Measurements from ENCODE around the gene PACS2. TPM values are rescaled to one million over a fixed set of nuclear protein-coding genes. Genes with fewer than 3 reads are reported as not detected.

PACS2 gene
- total RNA-seq, 2 donors from 2014 or later: 117 to 121 TPM

DNA sequence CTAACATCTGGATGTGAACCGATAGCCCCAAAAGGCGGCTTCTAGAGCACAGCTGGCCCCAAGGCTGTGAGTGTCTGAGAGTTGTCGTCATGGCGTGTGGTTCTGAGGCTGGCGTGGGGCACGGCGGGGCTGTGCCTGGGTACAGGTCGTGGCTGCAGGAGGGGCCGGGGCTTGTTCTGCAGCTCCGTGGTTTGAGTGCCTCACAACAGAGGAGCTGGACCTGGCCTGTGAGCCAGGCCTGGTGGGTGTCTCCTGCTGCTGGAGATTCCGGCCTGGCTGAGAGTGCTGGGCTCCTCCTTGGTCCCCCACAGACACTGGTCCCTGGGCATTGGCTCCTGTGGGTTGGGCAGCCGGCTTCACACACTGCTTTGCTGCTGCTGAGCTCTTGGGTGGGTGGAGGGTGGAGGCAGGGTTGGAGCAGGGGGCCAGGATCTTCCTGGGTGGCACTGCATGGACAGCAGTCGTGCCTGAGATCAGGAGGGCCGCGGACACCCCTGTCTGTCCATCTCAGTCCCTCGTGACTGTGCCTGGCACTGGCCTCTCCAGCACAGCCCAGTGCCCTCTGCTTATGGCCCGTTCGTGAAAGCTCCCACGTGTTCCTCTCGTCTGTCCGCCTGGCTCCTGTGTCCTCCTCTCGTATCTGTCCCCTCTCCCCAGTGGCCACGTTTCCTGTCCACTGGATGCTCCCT is 52.0 kb downstream of the PACS2 start:
- Mint-ChIP-seq H3K4me3 (no peak overlapping the region), H3K27ac (no peak overlapping the region), H3K27me3 (ENCODE audit: insufficient read depth) (no peaks in the 10 kb centered on the region), H3K36me3 (ENCODE audit: low read depth) (peaks cover 30% of the 10 kb centered on the region), H3K9me3 (no peaks in the 10 kb centered on the region), H3K4me1 (no peaks in the 10 kb centered on the region)
- Histone ChIP-seq H3K27ac (ENCODE audit: low read depth, low read length) (no peak overlapping the region), H3K36me3 (ENCODE audit: control insufficient read depth, insufficient read depth, low read length) (peaks cover 6% of the 10 kb centered on the region), H3K9ac (ENCODE audit: extremely low read depth, low read length, poor library complexity, severe bottlenecking) (no peak overlapping the region), H3K4me3 (ENCODE audit: low read length) (no peak overlapping the region), H3K4me1 (ENCODE audit: control insufficient read depth, insufficient read depth, low read length) (no peaks in the 10 kb centered on the region), H3K27me3 (ENCODE audit: control insufficient read depth, insufficient read depth, low read length, poor library complexity, severe bottlenecking) (no peaks in the 10 kb centered on the region), H3K9me3 (ENCODE audit: control insufficient read depth, low read length) (no peaks in the 10 kb centered on the region)
- no peak for DNase-seq
- TF ChIP-seq, protein P1, sequence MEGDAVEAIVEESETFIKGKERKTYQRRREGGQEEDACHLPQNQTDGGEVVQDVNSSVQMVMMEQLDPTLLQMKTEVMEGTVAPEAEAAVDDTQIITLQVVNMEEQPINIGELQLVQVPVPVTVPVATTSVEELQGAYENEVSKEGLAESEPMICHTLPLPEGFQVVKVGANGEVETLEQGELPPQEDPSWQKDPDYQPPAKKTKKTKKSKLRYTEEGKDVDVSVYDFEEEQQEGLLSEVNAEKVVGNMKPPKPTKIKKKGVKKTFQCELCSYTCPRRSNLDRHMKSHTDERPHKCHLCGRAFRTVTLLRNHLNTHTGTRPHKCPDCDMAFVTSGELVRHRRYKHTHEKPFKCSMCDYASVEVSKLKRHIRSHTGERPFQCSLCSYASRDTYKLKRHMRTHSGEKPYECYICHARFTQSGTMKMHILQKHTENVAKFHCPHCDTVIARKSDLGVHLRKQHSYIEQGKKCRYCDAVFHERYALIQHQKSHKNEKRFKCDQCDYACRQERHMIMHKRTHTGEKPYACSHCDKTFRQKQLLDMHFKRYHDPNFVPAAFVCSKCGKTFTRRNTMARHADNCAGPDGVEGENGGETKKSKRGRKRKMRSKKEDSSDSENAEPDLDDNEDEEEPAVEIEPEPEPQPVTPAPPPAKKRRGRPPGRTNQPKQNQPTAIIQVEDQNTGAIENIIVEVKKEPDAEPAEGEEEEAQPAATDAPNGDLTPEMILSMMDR (conservative IDR thresholded peaks at IDR 0.05): no peak
- 93 to 95% methylated on average over 16 to 23 of the region's 23 CpGs for WGBS, 2 experiments (ENCODE audit: insufficient coverage in 1 of 2, insufficient read length in 1 of 2)

DNA sequence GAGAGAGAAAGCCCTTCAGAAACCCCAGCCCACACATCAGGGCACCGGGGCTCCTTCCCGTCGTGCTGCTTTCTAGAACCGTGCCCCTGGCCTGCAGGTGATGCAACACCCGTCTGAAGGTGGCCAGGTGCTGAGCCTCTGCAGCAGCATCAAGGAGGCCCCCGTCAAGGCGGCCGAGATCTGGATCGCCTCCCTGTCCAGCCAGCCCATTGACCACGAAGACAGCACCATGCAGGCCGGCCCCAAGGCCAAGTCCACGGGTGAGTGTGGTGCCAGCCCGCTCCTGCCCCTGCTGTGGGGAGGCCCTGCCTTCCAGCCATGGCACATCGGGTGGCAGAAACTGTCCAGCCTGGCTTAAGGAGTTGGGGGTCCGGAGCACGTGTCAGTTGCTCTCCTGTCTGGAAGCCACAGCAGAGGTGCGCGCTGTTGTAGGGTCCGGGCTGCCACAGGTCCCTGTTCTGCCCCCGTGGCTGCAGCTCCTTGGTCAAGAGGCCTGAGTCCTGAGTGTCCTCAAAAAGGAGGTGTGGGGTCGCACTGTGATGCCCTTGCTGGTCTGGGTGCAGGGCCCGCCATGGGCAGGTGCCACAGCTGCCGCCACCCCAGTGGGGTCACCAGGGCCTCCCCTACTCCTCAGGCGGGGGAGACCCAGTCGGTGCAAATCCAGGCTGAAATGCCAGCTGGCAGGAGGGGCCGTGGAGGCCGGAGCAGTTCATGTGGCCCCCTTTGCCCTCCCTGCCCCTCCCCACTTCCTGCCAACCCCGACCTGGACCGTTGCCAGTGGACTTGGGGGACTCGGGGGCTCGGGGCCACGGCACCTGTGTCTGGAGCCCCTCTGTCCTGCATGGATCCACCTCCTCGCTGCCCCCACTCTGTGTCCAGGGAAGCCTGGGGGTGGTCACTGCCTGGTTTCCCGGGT is 52.8 kb downstream of the PACS2 start:
- no peak overlapping the region for H3K27ac ChIP-seq (ENCODE audit: low read depth, low read length)
- no peak overlapping the region for H3K27ac Mint-ChIP-seq
- no peaks in the 10 kb centered on the region for H3K27me3 ChIP-seq (ENCODE audit: control insufficient read depth, insufficient read depth, low read length, poor library complexity, severe bottlenecking)
- H3K36me3 Mint-ChIP-seq (ENCODE audit: low read depth): peaks cover 31% of the 10 kb centered on the region
- TF ChIP-seq, protein P1 (conservative IDR thresholded peaks at IDR 0.05): no peak
- H3K4me3 Mint-ChIP-seq: no peak overlapping the region
- no peak for DNase-seq
- H3K9me3 ChIP-seq (ENCODE audit: control insufficient read depth, low read length): no peaks in the 10 kb centered on the region
- no peaks in the 10 kb centered on the region for H3K27me3 Mint-ChIP-seq (ENCODE audit: insufficient read depth)
- H3K4me1 Mint-ChIP-seq: no peaks in the 10 kb centered on the region
- H3K9me3 Mint-ChIP-seq: no peaks in the 10 kb centered on the region
- no peak overlapping the region for H3K4me3 ChIP-seq (ENCODE audit: low read length)
- H3K36me3 ChIP-seq (ENCODE audit: control insufficient read depth, insufficient read depth, low read length): peaks cover 12% of the 10 kb centered on the region
- no peaks in the 10 kb centered on the region for H3K4me1 ChIP-seq (ENCODE audit: control insufficient read depth, insufficient read depth, low read length)
- no peak overlapping the region for H3K9ac ChIP-seq (ENCODE audit: extremely low read depth, low read length, poor library complexity, severe bottlenecking)
- WGBS, 2 experiments (ENCODE audit: insufficient coverage in 1 of 2, insufficient read length in 1 of 2): 94 to 97% methylated on average over 24 to 34 of the region's 34 CpGs

DNA sequence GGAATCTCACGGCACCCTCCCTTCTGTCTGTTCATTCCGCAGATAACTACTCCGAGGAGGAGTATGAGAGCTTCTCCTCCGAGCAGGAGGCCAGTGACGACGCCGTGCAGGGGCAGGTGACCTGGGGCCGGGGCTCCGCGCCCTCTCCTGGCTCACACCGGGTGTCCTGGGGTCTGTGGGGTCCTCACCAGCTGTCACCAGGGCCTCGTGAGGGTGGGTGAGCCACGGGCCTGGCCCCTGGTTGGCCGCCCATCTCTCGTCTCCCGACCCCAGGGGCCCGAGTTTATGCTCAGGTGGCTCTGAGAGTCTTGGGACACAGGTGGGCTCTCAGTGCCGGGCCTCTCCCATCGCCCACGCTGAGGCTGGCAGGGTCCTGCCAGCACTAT is 53.5 kb downstream of the PACS2 start:
- Mint-ChIP-seq H3K9me3 (peaks cover under 1% of the 10 kb centered on the region), H3K27ac (no peak overlapping the region), H3K36me3 (ENCODE audit: low read depth) (peaks cover 29% of the 10 kb centered on the region), H3K4me3 (no peak overlapping the region), H3K4me1 (no peaks in the 10 kb centered on the region), H3K27me3 (ENCODE audit: insufficient read depth) (no peaks in the 10 kb centered on the region)
- H3K4me1 ChIP-seq (ENCODE audit: control insufficient read depth, insufficient read depth, low read length): no peaks in the 10 kb centered on the region
- H3K9ac ChIP-seq (ENCODE audit: extremely low read depth, low read length, poor library complexity, severe bottlenecking): no peak overlapping the region
- no peak overlapping the region for H3K4me3 ChIP-seq (ENCODE audit: low read length)
- H3K27ac ChIP-seq (ENCODE audit: low read depth, low read length): no peak overlapping the region
- WGBS, 2 experiments (ENCODE audit: insufficient coverage in 1 of 2, insufficient read length in 1 of 2): 95 to 98% methylated on average over 11 to 20 of the region's 20 CpGs
- no peaks in the 10 kb centered on the region for H3K27me3 ChIP-seq (ENCODE audit: control insufficient read depth, insufficient read depth, low read length, poor library complexity, severe bottlenecking)
- H3K36me3 ChIP-seq (ENCODE audit: control insufficient read depth, insufficient read depth, low read length): peaks cover 12% of the 10 kb centered on the region
- TF ChIP-seq, protein P1 (conservative IDR thresholded peaks at IDR 0.05): no peak
- H3K9me3 ChIP-seq (ENCODE audit: control insufficient read depth, low read length): peaks cover 2% of the 10 kb centered on the region
- DNase-seq: no peak
